ENCODE results near the gene FAM163B.

DNA sequence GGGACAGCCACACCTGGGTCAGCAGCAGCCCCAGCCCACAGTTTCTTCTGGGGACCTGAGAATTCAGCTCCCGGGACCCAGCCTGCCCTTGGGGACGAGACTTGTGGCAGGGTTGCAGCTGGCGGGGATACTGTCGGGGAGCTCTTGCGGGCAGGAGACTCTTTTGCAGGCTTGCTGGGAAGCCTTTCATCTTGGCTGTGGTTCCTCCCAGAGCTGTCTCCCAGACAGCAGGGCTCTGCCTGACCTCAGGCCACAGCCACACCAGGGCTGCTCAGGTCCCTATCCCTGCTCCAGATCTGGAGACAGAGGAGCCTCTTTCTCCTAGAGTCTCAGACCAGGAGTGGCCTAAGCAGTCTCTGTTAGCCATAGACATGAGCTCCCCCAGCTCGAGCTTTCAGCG is 79.7 kb downstream of the FAM163B start:
- TF ChIP-seq, protein P1, sequence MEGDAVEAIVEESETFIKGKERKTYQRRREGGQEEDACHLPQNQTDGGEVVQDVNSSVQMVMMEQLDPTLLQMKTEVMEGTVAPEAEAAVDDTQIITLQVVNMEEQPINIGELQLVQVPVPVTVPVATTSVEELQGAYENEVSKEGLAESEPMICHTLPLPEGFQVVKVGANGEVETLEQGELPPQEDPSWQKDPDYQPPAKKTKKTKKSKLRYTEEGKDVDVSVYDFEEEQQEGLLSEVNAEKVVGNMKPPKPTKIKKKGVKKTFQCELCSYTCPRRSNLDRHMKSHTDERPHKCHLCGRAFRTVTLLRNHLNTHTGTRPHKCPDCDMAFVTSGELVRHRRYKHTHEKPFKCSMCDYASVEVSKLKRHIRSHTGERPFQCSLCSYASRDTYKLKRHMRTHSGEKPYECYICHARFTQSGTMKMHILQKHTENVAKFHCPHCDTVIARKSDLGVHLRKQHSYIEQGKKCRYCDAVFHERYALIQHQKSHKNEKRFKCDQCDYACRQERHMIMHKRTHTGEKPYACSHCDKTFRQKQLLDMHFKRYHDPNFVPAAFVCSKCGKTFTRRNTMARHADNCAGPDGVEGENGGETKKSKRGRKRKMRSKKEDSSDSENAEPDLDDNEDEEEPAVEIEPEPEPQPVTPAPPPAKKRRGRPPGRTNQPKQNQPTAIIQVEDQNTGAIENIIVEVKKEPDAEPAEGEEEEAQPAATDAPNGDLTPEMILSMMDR (IDR thresholded peaks at IDR 0.05) = no peak
- TF ChIP-seq POLR2A (IDR thresholded peaks at IDR 0.05; ENCODE audit: low read depth) = no peak
